Endothelial cell (in vitro differentiated cells): ENCODE data around the gene C1orf210. TPM values are rescaled to one million over a fixed set of nuclear protein-coding genes. Genes with fewer than 3 reads are reported as not detected.

Experiments
- DNase-seq: peaks from one replicate; pipeline ENCODE4 v3.0.0; 2021; ENCODE audit warnings: low spot score
- H3K27ac Mint-ChIP-seq: one replicate; pipeline ENCODE4 v1.8.0; 2021; ENCODE audit warnings: mixed read lengths, inconsistent platforms; ENCODE audit not compliant: unreplicated experiment
- H3K27me3 Mint-ChIP-seq: one replicate; pipeline ENCODE4 v1.8.0; 2021; ENCODE audit warnings: mild to moderate bottlenecking, moderate library complexity, mixed read lengths, inconsistent platforms; ENCODE audit not compliant: unreplicated experiment
- H3K36me3 Mint-ChIP-seq: one replicate; pipeline ENCODE4 v1.8.0; 2021; ENCODE audit warnings: mild to moderate bottlenecking, low read depth, mixed read lengths, inconsistent platforms; ENCODE audit not compliant: unreplicated experiment
- H3K4me1 Mint-ChIP-seq: one replicate; pipeline ENCODE4 v1.8.0; 2021; ENCODE audit warnings: mild to moderate bottlenecking, mixed read lengths, inconsistent platforms; ENCODE audit not compliant: unreplicated experiment
- H3K4me3 Mint-ChIP-seq: one replicate; pipeline ENCODE4 v1.8.0; 2021; ENCODE audit warnings: mild to moderate bottlenecking, mixed read lengths, inconsistent platforms; ENCODE audit not compliant: unreplicated experiment
- H3K9me3 Mint-ChIP-seq: one replicate; pipeline ENCODE4 v1.8.0; 2021; ENCODE audit warnings: mixed read lengths, inconsistent platforms; ENCODE audit not compliant: unreplicated experiment
- total RNA-seq: library from RNA; stranded (reverse); fragmentation: NEBNext Ultra II Directional; extraction: Animal tissue kit (Norgen Biotek cat#: 25700); gene quantifications from one replicate; pipeline ENCODE4 v1.2.1, GENCODE V29; 2021; ENCODE audit not compliant: unreplicated experiment
- TF ChIP-seq, protein P1 (sequence below): fragments of 200-600 bp; sonication (generic); IDR thresholded peaks from one replicate; pipeline ENCODE4 v1.5.0; 2021; ENCODE audit warnings: antibody characterized with exemption; ENCODE audit not compliant: unreplicated experiment

C1orf210 gene
- total RNA-seq, 1 donor from 2014 or later: not detected

- no peak for DNase-seq
- Mint-ChIP-seq H3K4me3 (no peak overlapping the region), H3K9me3 (no peaks in the 10 kb centered on the region), H3K4me1 (peaks cover 5% of the 10 kb centered on the region), H3K27ac (no peak overlapping the region), H3K36me3 (no peaks in the 10 kb centered on the region), H3K27me3 (peaks cover 8% of the 10 kb centered on the region)
- TF ChIP-seq, protein P1, sequence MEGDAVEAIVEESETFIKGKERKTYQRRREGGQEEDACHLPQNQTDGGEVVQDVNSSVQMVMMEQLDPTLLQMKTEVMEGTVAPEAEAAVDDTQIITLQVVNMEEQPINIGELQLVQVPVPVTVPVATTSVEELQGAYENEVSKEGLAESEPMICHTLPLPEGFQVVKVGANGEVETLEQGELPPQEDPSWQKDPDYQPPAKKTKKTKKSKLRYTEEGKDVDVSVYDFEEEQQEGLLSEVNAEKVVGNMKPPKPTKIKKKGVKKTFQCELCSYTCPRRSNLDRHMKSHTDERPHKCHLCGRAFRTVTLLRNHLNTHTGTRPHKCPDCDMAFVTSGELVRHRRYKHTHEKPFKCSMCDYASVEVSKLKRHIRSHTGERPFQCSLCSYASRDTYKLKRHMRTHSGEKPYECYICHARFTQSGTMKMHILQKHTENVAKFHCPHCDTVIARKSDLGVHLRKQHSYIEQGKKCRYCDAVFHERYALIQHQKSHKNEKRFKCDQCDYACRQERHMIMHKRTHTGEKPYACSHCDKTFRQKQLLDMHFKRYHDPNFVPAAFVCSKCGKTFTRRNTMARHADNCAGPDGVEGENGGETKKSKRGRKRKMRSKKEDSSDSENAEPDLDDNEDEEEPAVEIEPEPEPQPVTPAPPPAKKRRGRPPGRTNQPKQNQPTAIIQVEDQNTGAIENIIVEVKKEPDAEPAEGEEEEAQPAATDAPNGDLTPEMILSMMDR: no peak
Observed at GRCh38 chr1:43286533-43286932, 1.2 kb upstream of the C1orf210 start.

DNA sequence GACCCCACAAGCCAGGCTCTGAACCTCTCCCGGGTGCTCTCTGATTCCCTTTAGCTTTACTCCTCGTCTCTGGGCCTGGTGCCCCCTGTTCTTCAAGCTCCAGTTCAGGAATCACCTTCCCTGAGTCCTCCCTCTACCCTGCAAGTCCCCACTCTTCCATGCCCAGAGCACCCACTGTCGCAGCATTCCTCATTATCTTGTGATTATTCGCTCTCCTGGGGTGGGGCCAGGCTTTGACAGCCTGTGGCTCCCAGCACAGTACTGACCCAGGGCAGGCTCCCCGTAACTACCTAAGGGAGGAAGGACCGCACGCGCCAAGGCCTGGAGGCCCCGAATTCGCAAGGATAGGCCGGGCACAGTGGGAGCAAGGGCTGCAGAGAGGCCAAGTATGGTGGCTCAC lies 734 bp upstream of the C1orf210 start:
- Mint-ChIP-seq H3K27me3 (peaks cover 8% of the 10 kb centered on the region), H3K9me3 (no peaks in the 10 kb centered on the region), H3K36me3 (no peaks in the 10 kb centered on the region), H3K27ac (no peak overlapping the region), H3K4me3 (no peak overlapping the region), H3K4me1 (peaks cover 5% of the 10 kb centered on the region)
- DNase-seq: no peak
- TF ChIP-seq, protein P1: no peak

DNA sequence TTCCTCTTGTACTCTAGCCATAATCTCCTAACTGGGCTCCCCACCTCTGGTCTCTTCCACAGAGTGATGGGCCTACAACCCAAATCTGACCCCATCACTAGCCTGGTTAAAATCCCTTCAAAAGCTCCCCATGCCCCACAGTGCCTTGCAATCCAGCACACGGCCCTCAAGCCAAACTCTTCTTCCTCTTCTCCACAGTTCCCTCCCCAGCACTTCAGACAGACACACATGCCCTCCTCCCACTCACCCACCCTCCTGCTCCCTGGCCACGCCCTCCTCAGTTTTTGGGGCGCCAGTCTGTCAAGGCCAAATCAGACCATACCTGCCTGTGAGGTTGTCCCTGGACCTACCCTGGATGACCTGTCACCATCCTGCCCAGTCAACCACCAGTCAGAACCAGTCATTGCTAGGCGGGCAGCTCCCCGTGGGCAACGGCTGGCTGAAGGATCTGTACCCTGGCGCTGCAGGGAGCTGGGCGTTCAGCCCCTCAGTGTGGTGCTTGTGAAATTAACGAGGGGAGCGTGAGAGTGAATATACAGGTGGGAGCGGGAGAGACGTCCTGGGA lies 753 bp downstream of the C1orf210 start:
- Mint-ChIP-seq H3K27ac (no peak overlapping the region), H3K4me1 (peaks cover 12% of the 10 kb centered on the region)
- no peak for DNase-seq

DNA sequence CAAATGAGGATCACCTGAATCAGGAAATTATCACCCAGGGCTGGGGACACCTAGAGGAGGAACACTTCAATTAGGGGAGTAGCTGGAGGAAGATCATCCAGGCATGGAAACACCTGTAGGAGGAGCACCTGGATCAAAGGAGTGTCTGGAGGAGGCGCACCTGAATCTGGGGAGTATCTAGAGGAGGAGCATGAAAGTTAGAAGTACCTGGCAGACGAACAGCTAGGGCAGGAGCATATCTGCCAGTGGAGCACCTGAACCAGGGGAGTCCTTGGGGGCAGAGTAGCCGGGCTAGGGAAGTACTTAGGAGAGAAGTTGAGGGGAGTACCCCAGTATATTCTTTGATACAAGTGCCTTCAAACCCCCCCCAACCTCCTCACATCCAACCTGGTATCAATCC lies 1.3 kb downstream of the C1orf210 start:
- H3K4me1 Mint-ChIP-seq: peaks cover 12% of the 10 kb centered on the region
- DNase-seq: no peak
- TF ChIP-seq, protein P1: no peak
- peaks cover 10% of the 10 kb centered on the region for H3K27me3 Mint-ChIP-seq
- no peak overlapping the region for H3K4me3 Mint-ChIP-seq
- no peaks in the 10 kb centered on the region for H3K36me3 Mint-ChIP-seq
- H3K9me3 Mint-ChIP-seq: no peaks in the 10 kb centered on the region
- no peak overlapping the region for H3K27ac Mint-ChIP-seq

More for the DNA sequence above, 753 bp downstream of the C1orf210 start:
- TF ChIP-seq, protein P1: no peak
- no peaks in the 10 kb centered on the region for H3K9me3 Mint-ChIP-seq
- H3K36me3 Mint-ChIP-seq: no peaks in the 10 kb centered on the region
- H3K4me3 Mint-ChIP-seq: no peak overlapping the region
- peaks cover 10% of the 10 kb centered on the region for H3K27me3 Mint-ChIP-seq

- H3K27ac Mint-ChIP-seq: no peak overlapping the region
Observed at GRCh38 chr1:43282220-43283195, 2.9 kb downstream of the C1orf210 start.

More at GRCh38 chr1:43282220-43283195, 2.9 kb downstream of the C1orf210 start:
- Mint-ChIP-seq H3K27me3 (peaks cover 8% of the 10 kb centered on the region), H3K4me3 (no peak overlapping the region), H3K9me3 (no peaks in the 10 kb centered on the region), H3K4me1 (peaks cover 12% of the 10 kb centered on the region), H3K36me3 (no peaks in the 10 kb centered on the region)
- no peak for DNase-seq
- TF ChIP-seq, protein P1: no peak
